Activated CD8-positive, alpha-beta memory T cell treated with anti-CD3 and anti-CD28 coated beads, Interleukin-2, amount 10 ng/mL, durations not matched to agents 7 days and 5 days (primary cell): ENCODE data around the gene ADAM15. TPM values are rescaled to one million over a fixed set of nuclear protein-coding genes. Genes with fewer than 3 reads are reported as not detected.

ENCODE experiments used
- ATAC-seq: fragments of 150-1000 bp; cut with Tn5 transposase; one replicate; pipeline ENCODE4 v1.10.0; 2021; ENCODE audit warnings: moderate library complexity
- CTCF ChIA-PET: fragments of 350-600 bp; sonication (Branson Sonifier 250); formaldehyde crosslinking; loops from one replicate; lab custom pipeline; 2021; ENCODE audit warnings: antibody characterized with exemption; lab: Charles Lee
- DNase-seq: peaks from one replicate; pipeline ENCODE4 v3.0.0-alpha.2; 2020
- H3K27ac Mint-ChIP-seq: one replicate; pipeline ENCODE4 v1.8.0; 2021; ENCODE audit warnings: mild to moderate bottlenecking, mixed read lengths
- H3K27me3 Mint-ChIP-seq: one replicate; pipeline ENCODE4 v1.8.0; 2021; ENCODE audit warnings: mixed read lengths
- H3K36me3 Mint-ChIP-seq: one replicate; pipeline ENCODE4 v1.8.0; 2021; ENCODE audit warnings: mild to moderate bottlenecking, mixed read lengths
- H3K4me1 Mint-ChIP-seq: one replicate; pipeline ENCODE4 v1.8.0; 2021; ENCODE audit warnings: mixed read lengths
- H3K4me3 Mint-ChIP-seq: one replicate; pipeline ENCODE4 v1.8.0; 2021; ENCODE audit warnings: mild to moderate bottlenecking, moderate library complexity, mixed read lengths
- H3K9me3 Mint-ChIP-seq: one replicate; pipeline ENCODE4 v1.8.0; 2022; ENCODE audit warnings: low read depth, mixed read lengths
- total RNA-seq, 2 experiments: library from RNA; stranded (reverse); gene quantifications; one replicate each; pipeline ENCODE4 v1.2.3, GENCODE V29; 2021

The ADAM15 gene
- total RNA-seq, 2 experiments from 2014 or later = 41.7 to 47.5 TPM

- Mint-ChIP-seq H3K9me3 (no peaks in the 10 kb centered on the region), H3K4me1 (peaks cover 61% of the 10 kb centered on the region), H3K4me3 (no peak overlapping the region), H3K27ac (no peak overlapping the region), H3K27me3 (no peaks in the 10 kb centered on the region), H3K36me3 (peaks cover 11% of the 10 kb centered on the region)
- CTCF ChIA-PET = interaction anchor here (1.3 to 18.7 kb wide), 10 partner anchors 7 to 224 kb away, joined by 3 to 328 read pairs (median 18); partner anchors contain the start of genes ADAM15, CKS1B, EFNA4 and FLAD1
- ATAC-seq = no peak
- DNase-seq = no peak
Observed at GRCh38 chr1:155014709-155015508, 36.2 kb upstream of the ADAM15 start.

GRCh38 chr1:155015527-155016230 is 35.4 kb upstream of the ADAM15 start:
- H3K27ac Mint-ChIP-seq = no peak overlapping the region
- H3K36me3 Mint-ChIP-seq = peaks cover 11% of the 10 kb centered on the region
- CTCF ChIA-PET = interaction anchor here (1.1 to 18.7 kb wide), 14 partner anchors 7 to 400 kb away, joined by 3 to 328 read pairs (median 12); partner anchors contain the start of genes ADAM15, CKS1B, EFNA4 and FLAD1
- H3K4me1 Mint-ChIP-seq = peaks cover 54% of the 10 kb centered on the region
- H3K4me3 Mint-ChIP-seq = no peak overlapping the region
- no peak for ATAC-seq
- no peaks in the 10 kb centered on the region for H3K27me3 Mint-ChIP-seq
- H3K9me3 Mint-ChIP-seq = no peaks in the 10 kb centered on the region
- DNase-seq = no peak

- no peak for DNase-seq
- Mint-ChIP-seq H3K27ac (no peak overlapping the region), H3K36me3 (peaks cover 8% of the 10 kb centered on the region), H3K27me3 (no peaks in the 10 kb centered on the region), H3K4me3 (no peak overlapping the region), H3K9me3 (no peaks in the 10 kb centered on the region), H3K4me1 (peaks cover 47% of the 10 kb centered on the region)
- no peak for ATAC-seq
- CTCF ChIA-PET = interaction anchor here (0.6 to 18.7 kb wide), 20 partner anchors 8 to 400 kb away, joined by 3 to 328 read pairs (median 10); partner anchors contain the start of genes ADAM15, CKS1B, DCST1 and DCST2
Observed at GRCh38 chr1:155016231-155016831, 34.8 kb upstream of the ADAM15 start.

- DNase-seq = peak; percentile 89
- CTCF ChIA-PET = interaction anchor here (0.6 to 18.7 kb wide), 37 partner anchors 9 to 458 kb away, joined by 3 to 328 read pairs (median 6); partner anchors contain the start of genes ADAM15, CKS1B, DCST1 and DCST2
- Mint-ChIP-seq H3K36me3 (peaks cover 8% of the 10 kb centered on the region), H3K9me3 (no peaks in the 10 kb centered on the region), H3K27me3 (no peaks in the 10 kb centered on the region), H3K4me1 (peaks cover 42% of the 10 kb centered on the region), H3K27ac (peak overlapping the region; percentile 44), H3K4me3 (peak overlapping the region; percentile 47)
- peak; percentile 99 for ATAC-seq
Observed at GRCh38 chr1:155017041-155017945, 33.8 kb upstream of the ADAM15 start.

- ATAC-seq = peak; percentile 11
- H3K36me3 Mint-ChIP-seq = peaks cover 8% of the 10 kb centered on the region
Observed at GRCh38 chr1:155017946-155018316, 33.2 kb upstream of the ADAM15 start.

GRCh38 chr1:155018617-155019348 is 32.3 kb upstream of the ADAM15 start:
- Mint-ChIP-seq H3K4me3 (no peak overlapping the region), H3K36me3 (peaks cover 8% of the 10 kb centered on the region), H3K4me1 (peaks cover 29% of the 10 kb centered on the region), H3K27ac (no peak overlapping the region), H3K27me3 (no peaks in the 10 kb centered on the region), H3K9me3 (no peaks in the 10 kb centered on the region)
- DNase-seq = no peak
- CTCF ChIA-PET = interaction anchor here (1.0 to 18.7 kb wide), 13 partner anchors 10 to 111 kb away, joined by 3 to 328 read pairs (median 13); partner anchors contain the start of genes ADAM15, CKS1B, DCST1 and DCST2
- no peak for ATAC-seq

More at GRCh38 chr1:155017946-155018316, 33.2 kb upstream of the ADAM15 start:
- H3K27ac Mint-ChIP-seq = peak overlapping the region; percentile 44
- CTCF ChIA-PET = interaction anchor here (0.6 to 18.7 kb wide), 35 partner anchors 8 to 458 kb away, joined by 3 to 328 read pairs (median 6); partner anchors contain the start of genes ADAM15, CKS1B, DCST1 and DCST2
- no peak for DNase-seq
- H3K9me3 Mint-ChIP-seq = no peaks in the 10 kb centered on the region
- H3K4me1 Mint-ChIP-seq = peaks cover 38% of the 10 kb centered on the region
- peak overlapping the region; percentile 47 for H3K4me3 Mint-ChIP-seq
- H3K27me3 Mint-ChIP-seq = no peaks in the 10 kb centered on the region

GRCh38 chr1:155019377-155020245 is 31.5 kb upstream of the ADAM15 start:
- H3K9me3 Mint-ChIP-seq = no peaks in the 10 kb centered on the region
- peaks cover 6% of the 10 kb centered on the region for H3K36me3 Mint-ChIP-seq
- H3K4me1 Mint-ChIP-seq = peaks cover 24% of the 10 kb centered on the region
- no peak overlapping the region for H3K27ac Mint-ChIP-seq
- ATAC-seq (no peak), DNase-seq (no peak)
- H3K27me3 Mint-ChIP-seq = no peaks in the 10 kb centered on the region
- no peak overlapping the region for H3K4me3 Mint-ChIP-seq
- CTCF ChIA-PET = interaction anchor here (1.0 to 18.7 kb wide), 12 partner anchors 11 to 112 kb away, joined by 3 to 328 read pairs (median 12); partner anchors contain the start of genes ADAM15, DCST1, DCST2 and EFNA4

- no peaks in the 10 kb centered on the region for H3K9me3 Mint-ChIP-seq
- H3K4me1 Mint-ChIP-seq = peaks cover 9% of the 10 kb centered on the region
- no peaks in the 10 kb centered on the region for H3K36me3 Mint-ChIP-seq
- ATAC-seq (no peak), DNase-seq (no peak)
- H3K4me3 Mint-ChIP-seq = no peak overlapping the region
- no peaks in the 10 kb centered on the region for H3K27me3 Mint-ChIP-seq
- H3K27ac Mint-ChIP-seq = no peak overlapping the region
- CTCF ChIA-PET = interaction anchor here (1.3 to 18.7 kb wide), 6 partner anchors 14 to 63 kb away, joined by 3 to 328 read pairs (median 10); partner anchors contain the start of genes ADAM15 and EFNA4
Observed at GRCh38 chr1:155022136-155022926, 28.8 kb upstream of the ADAM15 start.

- H3K9me3 Mint-ChIP-seq = no peaks in the 10 kb centered on the region
- H3K4me1 Mint-ChIP-seq = peaks cover 4% of the 10 kb centered on the region
- CTCF ChIA-PET = interaction anchor here (1.3 to 18.7 kb wide), 5 partner anchors 15 to 58 kb away, joined by 3 to 328 read pairs (median 8); partner anchors contain the start of genes ADAM15 and EFNA4
- H3K4me3 Mint-ChIP-seq = no peak overlapping the region
- H3K27me3 Mint-ChIP-seq = no peaks in the 10 kb centered on the region
- DNase-seq (no peak), ATAC-seq (no peak)
- no peaks in the 10 kb centered on the region for H3K36me3 Mint-ChIP-seq
- no peak overlapping the region for H3K27ac Mint-ChIP-seq
Observed at GRCh38 chr1:155022927-155023236, 28.2 kb upstream of the ADAM15 start.

- CTCF ChIA-PET = interaction anchor here (1.3 to 18.7 kb wide), 4 partner anchors 24 to 59 kb away, joined by 3 to 328 read pairs (median 6); partner anchors contain the start of genes ADAM15 and EFNA4
- H3K4me3 Mint-ChIP-seq = no peak overlapping the region
- no peaks in the 10 kb centered on the region for H3K27me3 Mint-ChIP-seq
- peaks cover 2% of the 10 kb centered on the region for H3K4me1 Mint-ChIP-seq
- no peaks in the 10 kb centered on the region for H3K36me3 Mint-ChIP-seq
- DNase-seq = no peak
- ATAC-seq = no peak
- no peak overlapping the region for H3K27ac Mint-ChIP-seq
- H3K9me3 Mint-ChIP-seq = no peaks in the 10 kb centered on the region
Observed at GRCh38 chr1:155023627-155024026, 27.5 kb upstream of the ADAM15 start.
